ENCODE results near the gene MOB2. TPM values are rescaled to one million over a fixed set of nuclear protein-coding genes. Genes with fewer than 3 reads are reported as not detected.
"Not testable (repeated sequence)": the region's sequence is repeated elsewhere in the genome, so short reads cannot be mapped to it uniquely, and the experiment has no call there.

The MOB2 gene
- total and polyA plus RNA-seq, 5 experiments from 2014 or later, result 29.1 to 84.3 (median 47.9) TPM

DNA sequence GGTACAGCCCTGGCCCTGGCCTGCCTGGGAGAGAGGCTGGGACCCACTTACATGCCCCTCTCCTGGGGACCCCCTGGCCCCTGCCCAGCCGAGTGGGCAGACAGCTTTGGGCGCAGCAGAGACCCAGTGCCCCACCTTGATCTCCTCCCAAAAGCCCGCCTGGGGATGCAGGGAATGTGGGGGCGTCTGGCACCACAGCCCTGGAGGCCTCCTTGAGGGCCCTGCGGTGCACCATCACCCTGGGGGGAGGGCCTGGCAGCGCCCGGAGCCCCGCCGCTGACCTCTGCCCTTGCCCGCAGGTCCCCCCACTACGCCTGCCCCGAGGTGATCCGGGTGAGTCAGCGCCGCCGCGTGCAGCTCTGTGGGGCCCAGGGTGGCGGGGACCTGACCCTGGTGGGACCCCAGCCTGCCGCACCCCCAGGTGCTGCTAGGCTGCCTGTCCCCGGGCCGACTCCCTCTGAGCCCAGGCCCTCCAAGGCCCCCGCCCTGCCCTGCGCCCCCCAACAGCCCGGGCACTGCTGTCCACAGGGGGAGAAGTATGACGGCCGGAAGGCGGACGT, 43.7 kb downstream of the MOB2 start:
- H3K27me3 Mint-ChIP-seq, result peaks cover 0 to 3% (median 0%) of the 10 kb centered on the region in 5 donors
- H3K4me3 Mint-ChIP-seq, result no peak overlapping the region
- H3K27ac Mint-ChIP-seq, result no peak overlapping the region
- H3K9me3 Mint-ChIP-seq, result no peaks in the 10 kb centered on the region
- POLR2A ChIA-PET, result no interaction called here
- H3K4me1 Mint-ChIP-seq, result no peaks in the 10 kb centered on the region
- no peaks in the 10 kb centered on the region for H3K36me3 Mint-ChIP-seq
- no peak for DNase-seq
- no peak for ATAC-seq

DNA sequence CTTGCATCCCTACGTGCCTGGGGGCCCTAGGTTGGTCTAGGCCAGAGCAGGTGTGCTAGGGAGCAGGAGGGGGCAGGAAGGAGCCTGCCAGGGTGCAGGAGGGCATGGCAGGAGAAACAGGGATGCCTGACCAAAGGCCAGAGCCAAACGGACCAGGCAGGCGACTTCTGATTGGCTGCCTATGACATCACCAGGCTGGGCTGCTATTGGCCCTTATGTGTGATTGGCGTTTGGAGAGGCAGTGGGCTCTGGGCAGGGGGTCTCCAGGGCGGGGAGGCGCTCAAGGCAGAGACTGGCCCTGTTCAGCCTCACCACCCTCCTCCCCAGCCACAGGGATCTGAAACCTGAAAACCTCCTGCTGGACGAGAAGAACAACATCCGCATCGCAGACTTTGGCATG, 44.4 kb downstream of the MOB2 start:
- POLR2A ChIA-PET, result no interaction called here
- Mint-ChIP-seq H3K27ac (no peak overlapping the region), H3K27me3 (peaks cover 0 to 3% (median 0%) of the 10 kb centered on the region in 5 donors), H3K4me3 (peak overlapping the region in 1 of 10 donors; percentile 54), H3K9me3 (no peaks in the 10 kb centered on the region), H3K36me3 (no peaks in the 10 kb centered on the region), H3K4me1 (no peaks in the 10 kb centered on the region)
- no peak for DNase-seq
- no peak for ATAC-seq

- no peak overlapping the region for H3K4me3 Mint-ChIP-seq
- no peak for ATAC-seq
- H3K4me1 Mint-ChIP-seq, result no peaks in the 10 kb centered on the region
- no peaks in the 10 kb centered on the region for H3K9me3 Mint-ChIP-seq
- H3K27ac Mint-ChIP-seq, result no peak overlapping the region
- no peak for DNase-seq
- H3K36me3 Mint-ChIP-seq, result no peaks in the 10 kb centered on the region
- H3K27me3 Mint-ChIP-seq, result peaks cover 0 to 3% (median 0%) of the 10 kb centered on the region in 5 donors
- POLR2A ChIA-PET, result no interaction called here
These were observed 46.1 kb downstream of the MOB2 start for GRCh38 chr11:1440496-1440895.

DNA sequence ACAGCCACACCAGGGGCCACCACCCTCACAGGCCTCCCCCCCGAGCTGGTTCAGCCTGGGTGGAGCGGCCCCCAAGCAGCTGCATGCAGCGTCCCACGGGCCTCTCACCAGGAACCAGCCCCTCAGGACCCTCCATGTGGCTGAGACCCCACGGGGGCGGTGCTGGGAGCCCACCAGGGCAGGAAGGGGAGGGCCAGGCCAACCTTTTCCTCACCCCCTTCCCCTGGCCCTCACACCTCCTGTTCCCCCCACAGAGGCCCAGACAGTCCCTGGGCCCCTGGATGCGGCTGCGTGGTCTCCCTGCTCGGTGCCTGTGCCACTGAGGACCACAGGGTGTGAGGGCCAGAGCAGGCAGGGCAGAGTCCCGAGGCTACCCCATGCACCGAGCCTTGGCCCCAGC, 46.5 kb downstream of the MOB2 start:
- no peak overlapping the region for H3K4me3 Mint-ChIP-seq
- no peak for ATAC-seq
- POLR2A ChIA-PET, result no interaction called here
- no peak overlapping the region for H3K27ac Mint-ChIP-seq
- peaks cover 0 to 3% (median 0%) of the 10 kb centered on the region in 5 donors for H3K27me3 Mint-ChIP-seq
- no peak for DNase-seq
- H3K9me3 Mint-ChIP-seq, result no peaks in the 10 kb centered on the region
- no peaks in the 10 kb centered on the region for H3K4me1 Mint-ChIP-seq
- H3K36me3 Mint-ChIP-seq, result no peaks in the 10 kb centered on the region

DNA sequence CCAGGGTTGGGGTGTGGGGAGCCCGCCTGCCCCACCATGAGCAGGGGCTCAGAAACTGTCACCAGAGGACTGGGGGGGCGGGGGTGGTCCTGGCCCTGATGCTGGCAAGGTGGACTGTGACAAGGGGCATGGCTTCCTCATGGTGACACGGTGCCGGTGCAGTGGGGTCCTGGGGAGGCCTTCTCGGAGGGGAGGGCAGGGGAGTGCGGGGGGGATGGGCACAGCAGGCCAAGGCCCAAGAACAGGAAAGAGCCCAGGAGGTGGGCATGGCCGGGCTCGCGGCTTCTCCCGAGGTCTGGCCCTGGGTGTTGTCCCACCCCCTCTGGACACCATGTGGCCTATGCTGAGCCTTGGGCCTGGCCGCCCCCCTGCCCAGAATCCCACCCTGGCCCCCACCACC, 47.2 kb downstream of the MOB2 start:
- H3K4me1 Mint-ChIP-seq, result no peaks in the 10 kb centered on the region
- no peak for DNase-seq
- no peaks in the 10 kb centered on the region for H3K9me3 Mint-ChIP-seq
- peaks cover 0 to 6% (median 0%) of the 10 kb centered on the region in 5 donors for H3K27me3 Mint-ChIP-seq
- ATAC-seq, result no peak
- no peaks in the 10 kb centered on the region for H3K36me3 Mint-ChIP-seq
- no peak overlapping the region for H3K27ac Mint-ChIP-seq
- POLR2A ChIA-PET, result no interaction called here
- no peak overlapping the region for H3K4me3 Mint-ChIP-seq

DNA sequence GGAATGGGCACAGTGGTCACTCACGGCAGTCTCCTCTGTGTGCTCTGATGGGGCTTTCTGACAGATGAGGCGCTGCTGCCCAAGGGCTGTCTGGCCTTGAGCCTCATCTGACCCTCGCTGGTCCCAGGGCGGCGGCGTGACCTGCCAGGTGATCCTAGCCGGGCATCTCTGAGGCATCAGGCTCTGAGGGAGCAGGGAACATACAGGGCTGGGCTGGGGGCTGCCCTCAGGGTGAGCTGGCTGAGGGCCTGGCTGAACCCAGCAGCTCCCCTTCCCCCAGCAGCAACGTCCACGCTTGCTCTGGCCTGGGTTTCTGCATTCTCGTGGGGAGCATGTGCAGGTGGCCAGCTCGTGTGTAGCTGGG, 47.6 kb downstream of the MOB2 start:
- no peaks in the 10 kb centered on the region for H3K36me3 Mint-ChIP-seq
- no peak overlapping the region for H3K4me3 Mint-ChIP-seq
- DNase-seq, result no peak
- no peak overlapping the region for H3K27ac Mint-ChIP-seq
- H3K27me3 Mint-ChIP-seq, result peaks cover 0 to 7% (median 3%) of the 10 kb centered on the region in 5 donors
- no peak for ATAC-seq
- no peaks in the 10 kb centered on the region for H3K9me3 Mint-ChIP-seq
- POLR2A ChIA-PET, result no interaction called here
- H3K4me1 Mint-ChIP-seq, result no peaks in the 10 kb centered on the region

- DNase-seq, result no peak
- Mint-ChIP-seq H3K4me1 (no peaks in the 10 kb centered on the region), H3K27me3 (peaks cover 0 to 9% (median 3%) of the 10 kb centered on the region in 5 donors), H3K36me3 (no peaks in the 10 kb centered on the region), H3K27ac (no peak overlapping the region), H3K4me3 (no peak overlapping the region), H3K9me3 (no peaks in the 10 kb centered on the region)
- ATAC-seq, result no peak
- POLR2A ChIA-PET, result no interaction called here
These were observed 48.2 kb downstream of the MOB2 start for GRCh38 chr11:1438261-1438966.

- Mint-ChIP-seq H3K4me3 (no peak overlapping the region), H3K27me3 (peaks cover 0 to 9% (median 3%) of the 10 kb centered on the region in 5 donors), H3K36me3 (no peaks in the 10 kb centered on the region), H3K27ac (no peak overlapping the region), H3K4me1 (no peaks in the 10 kb centered on the region), H3K9me3 (no peaks in the 10 kb centered on the region)
- no peak for DNase-seq
- POLR2A ChIA-PET, result no interaction called here
- ATAC-seq, result no peak
These were observed 49.1 kb downstream of the MOB2 start for GRCh38 chr11:1437500-1437899.

DNA sequence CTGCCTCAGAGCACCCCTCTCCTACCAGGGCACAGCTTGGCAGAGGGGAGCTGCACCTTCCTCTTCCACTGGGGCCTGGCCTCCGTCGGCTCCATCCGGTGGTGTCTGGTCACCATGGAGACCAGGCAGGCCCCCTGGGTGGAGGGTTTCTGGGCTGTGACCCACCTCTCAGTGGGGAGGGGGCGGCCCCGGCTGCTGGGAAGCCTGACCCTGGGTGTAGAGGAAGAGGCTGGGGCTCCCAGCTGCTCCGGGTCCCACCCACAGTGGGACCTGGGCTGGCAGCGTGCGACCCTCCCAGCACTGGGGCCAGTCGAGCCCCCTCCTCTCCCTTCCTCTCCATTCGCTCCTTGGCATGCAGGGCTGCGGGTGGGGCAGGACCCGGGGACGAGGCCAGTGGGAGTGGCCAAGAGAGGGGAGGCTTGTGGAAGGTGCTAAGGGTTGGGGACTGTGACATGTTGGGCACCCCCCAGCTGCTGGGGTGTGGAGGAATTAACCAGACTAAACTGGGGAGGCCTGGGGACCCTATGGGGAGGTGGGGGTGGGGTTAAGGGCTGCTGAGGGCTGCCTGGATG, 50.0 kb downstream of the MOB2 start:
- no peak overlapping the region for H3K27ac Mint-ChIP-seq
- H3K36me3 Mint-ChIP-seq, result no peaks in the 10 kb centered on the region
- H3K4me3 Mint-ChIP-seq, result peak overlapping the region in 1 of 10 donors; percentile 23
- no peaks in the 10 kb centered on the region for H3K9me3 Mint-ChIP-seq
- DNase-seq (no peak), ATAC-seq (peak in 1 of 2 donors; percentile 23)
- no peaks in the 10 kb centered on the region for H3K4me1 Mint-ChIP-seq
- POLR2A ChIA-PET, result interaction anchor here (0.6 kb wide), 1 partner anchor 41 kb away, joined by 3 read pairs; no protein-coding TSS in a partner anchor
- peaks cover 0 to 9% (median 3%) of the 10 kb centered on the region in 5 donors for H3K27me3 Mint-ChIP-seq

GRCh38 chr11:1435820-1436467, 50.6 kb downstream of the MOB2 start:
- no peaks in the 10 kb centered on the region for H3K36me3 Mint-ChIP-seq
- H3K4me3 Mint-ChIP-seq, result peak overlapping the region in 1 of 10 donors; percentile 23
- peaks cover 0 to 9% (median 3%) of the 10 kb centered on the region in 5 donors for H3K27me3 Mint-ChIP-seq
- DNase-seq, result no peak
- peak; percentile 37 to 44 for ATAC-seq
- H3K27ac Mint-ChIP-seq, result no peak overlapping the region
- no peaks in the 10 kb centered on the region for H3K9me3 Mint-ChIP-seq
- POLR2A ChIA-PET, result interaction anchor here (0.6 to 0.7 kb wide), 2 partner anchors 13 to 40 kb away, joined by 3 read pairs; no protein-coding TSS in a partner anchor
- no peaks in the 10 kb centered on the region for H3K4me1 Mint-ChIP-seq

DNA sequence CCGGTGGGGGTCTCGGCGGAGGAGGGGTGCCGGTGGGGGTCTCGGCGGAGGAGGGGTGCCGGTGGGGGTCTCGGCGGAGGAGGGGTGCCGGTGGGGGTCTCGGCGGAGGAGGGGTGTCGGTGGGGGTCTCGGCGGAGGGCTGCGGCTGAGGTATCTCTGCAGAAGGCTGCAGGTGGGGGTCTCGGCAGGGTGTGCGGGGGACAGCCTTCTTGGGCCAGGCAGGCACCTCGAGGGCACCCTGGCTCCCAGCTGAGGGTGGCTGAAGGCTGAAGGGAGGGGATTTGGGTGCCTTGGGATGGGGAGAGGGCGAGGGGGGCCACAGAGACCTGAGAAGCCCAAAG, 51.1 kb downstream of the MOB2 start:
- not testable (repeated sequence) for DNase-seq, H3K4me1 Mint-ChIP-seq, H3K27ac Mint-ChIP-seq, ATAC-seq, H3K27me3 Mint-ChIP-seq, H3K9me3 Mint-ChIP-seq, H3K36me3 Mint-ChIP-seq
- POLR2A ChIA-PET, result interaction anchor here (0.7 kb wide), 1 partner anchor 13 kb away, joined by 3 read pairs; no protein-coding TSS in a partner anchor
- H3K4me3 Mint-ChIP-seq, result peak overlapping the region in 1 of 10 donors; percentile 23

GRCh38 chr11:1433977-1434640, 52.5 kb downstream of the MOB2 start:
- ATAC-seq (no peak), DNase-seq (no peak)
- no peak overlapping the region for H3K27ac Mint-ChIP-seq
- no peaks in the 10 kb centered on the region for H3K9me3 Mint-ChIP-seq
- POLR2A ChIA-PET, result interaction anchor here (1.0 kb wide), 1 partner anchor 139 kb away, joined by 3 read pairs; no protein-coding TSS in a partner anchor
- H3K4me1 Mint-ChIP-seq, result no peaks in the 10 kb centered on the region
- no peak overlapping the region for H3K4me3 Mint-ChIP-seq
- peaks cover 0 to 9% (median 3%) of the 10 kb centered on the region in 5 donors for H3K27me3 Mint-ChIP-seq
- no peaks in the 10 kb centered on the region for H3K36me3 Mint-ChIP-seq

GRCh38 chr11:1433568-1433967, 53.0 kb downstream of the MOB2 start:
- peaks cover 0 to 9% (median 3%) of the 10 kb centered on the region in 5 donors for H3K27me3 Mint-ChIP-seq
- H3K4me1 Mint-ChIP-seq, result no peaks in the 10 kb centered on the region
- ATAC-seq (no peak), DNase-seq (no peak)
- no peaks in the 10 kb centered on the region for H3K9me3 Mint-ChIP-seq
- H3K36me3 Mint-ChIP-seq, result no peaks in the 10 kb centered on the region
- no peak overlapping the region for H3K4me3 Mint-ChIP-seq
- no peak overlapping the region for H3K27ac Mint-ChIP-seq
- POLR2A ChIA-PET, result interaction anchor here (1.0 kb wide), 1 partner anchor 140 kb away, joined by 3 read pairs; no protein-coding TSS in a partner anchor

All from naive thymus-derived CD8-positive, alpha-beta T cell (primary cell).